Measurements from ENCODE around the gene TMEM82. TPM values are rescaled to one million over a fixed set of nuclear protein-coding genes. Genes with fewer than 3 reads are reported as not detected.

TMEM82 gene
- total and polyA plus RNA-seq, 2 experiments from 2014 or later = 0.42 TPM; not detected in 1

- H3K27me3 Mint-ChIP-seq (ENCODE audit: insufficient read depth, low read depth, poor library complexity) = peaks cover 2% of the 10 kb centered on the region
- no peak for ATAC-seq
- H3K27ac Mint-ChIP-seq = no peak overlapping the region
Measured at GRCh38 chr1:15775706-15776105, 33.4 kb downstream of the TMEM82 start.

DNA sequence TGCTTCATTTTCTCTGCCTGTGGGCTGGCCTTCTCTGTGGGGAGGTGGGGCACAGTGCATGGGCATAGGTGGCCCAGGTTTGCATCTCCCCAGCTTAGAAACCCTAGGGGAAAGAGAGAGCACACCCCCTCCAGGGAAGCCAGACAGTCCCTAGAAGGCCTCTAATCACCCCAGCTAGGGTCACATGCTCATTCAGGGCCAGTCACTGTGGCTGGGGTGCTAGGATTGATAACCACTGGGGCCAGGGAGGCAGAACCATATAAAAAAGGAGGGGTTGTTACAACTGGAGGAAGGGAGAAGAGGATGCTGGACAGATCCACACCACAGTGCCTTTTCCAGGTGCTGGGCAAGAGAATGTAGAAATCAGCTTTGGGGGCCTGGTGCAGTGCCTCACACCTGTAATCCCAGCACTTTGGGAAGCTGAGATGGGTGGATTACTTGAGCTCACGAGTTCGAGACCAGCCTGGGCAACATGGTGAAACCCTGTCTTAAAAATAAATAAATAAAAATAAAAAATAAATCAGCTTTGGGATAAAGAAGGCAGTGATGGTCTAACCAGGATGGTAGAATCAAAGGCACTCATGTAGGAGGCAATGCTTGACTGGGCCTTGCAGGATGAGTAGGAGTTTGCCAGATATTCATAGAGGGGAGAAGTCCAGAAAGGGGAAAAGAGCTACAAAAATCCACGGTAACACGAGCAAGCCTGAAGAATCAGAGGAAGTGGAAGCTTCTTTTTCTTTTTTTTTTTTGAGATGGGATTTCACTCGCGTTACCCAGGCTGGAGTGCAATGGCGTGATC lies 35.8 kb downstream of the TMEM82 start:
- H3K9me2 ChIP-seq (ENCODE audit: insufficient read depth) = no peaks in the 10 kb centered on the region
- H3K27me3 ChIP-seq (ENCODE audit: insufficient read depth) = no peaks in the 10 kb centered on the region
- H3K4me3 ChIP-seq = no peak overlapping the region
- Mint-ChIP-seq H3K4me1 (no peaks in the 10 kb centered on the region), H3K27ac (no peak overlapping the region; the same call in 1 of the 2 replicates), H3K27me3 (ENCODE audit: insufficient read depth, low read depth, poor library complexity) (peaks cover 2% of the 10 kb centered on the region), H3K4me3 (no peak overlapping the region), H3K9me3 (no peaks in the 10 kb centered on the region), H3K36me3 (ENCODE audit: low read depth) (peaks cover 94% of the 10 kb centered on the region)
- H3K4me1 ChIP-seq (ENCODE audit: insufficient read depth) = no peaks in the 10 kb centered on the region
- H3K27ac ChIP-seq (ENCODE audit: low read depth) = no peak overlapping the region
- H3F3A ChIP-seq (replicated peaks; ENCODE audit: low read depth) = 0 out of 2 replicates have a peak, but pooled peaks cover 3% of the 10 kb centered on the region
- peaks cover 53% of the 10 kb centered on the region for H3K36me3 ChIP-seq (ENCODE audit: insufficient read depth)
- H3K4me2 ChIP-seq = no peak overlapping the region
- H3K79me2 ChIP-seq (replicated peaks; ENCODE audit: insufficient read depth) = no peaks in the 10 kb centered on the region
- ATAC-seq (no peak), DNase-seq (ENCODE audit: low spot score) (no peak)
- no peaks in the 10 kb centered on the region; the same call in 1 of the 2 replicates for H4K20me1 ChIP-seq (replicated peaks; ENCODE audit: insufficient read depth)
- no peak overlapping the region for H2AFZ ChIP-seq
- TF ChIP-seq, protein P1, sequence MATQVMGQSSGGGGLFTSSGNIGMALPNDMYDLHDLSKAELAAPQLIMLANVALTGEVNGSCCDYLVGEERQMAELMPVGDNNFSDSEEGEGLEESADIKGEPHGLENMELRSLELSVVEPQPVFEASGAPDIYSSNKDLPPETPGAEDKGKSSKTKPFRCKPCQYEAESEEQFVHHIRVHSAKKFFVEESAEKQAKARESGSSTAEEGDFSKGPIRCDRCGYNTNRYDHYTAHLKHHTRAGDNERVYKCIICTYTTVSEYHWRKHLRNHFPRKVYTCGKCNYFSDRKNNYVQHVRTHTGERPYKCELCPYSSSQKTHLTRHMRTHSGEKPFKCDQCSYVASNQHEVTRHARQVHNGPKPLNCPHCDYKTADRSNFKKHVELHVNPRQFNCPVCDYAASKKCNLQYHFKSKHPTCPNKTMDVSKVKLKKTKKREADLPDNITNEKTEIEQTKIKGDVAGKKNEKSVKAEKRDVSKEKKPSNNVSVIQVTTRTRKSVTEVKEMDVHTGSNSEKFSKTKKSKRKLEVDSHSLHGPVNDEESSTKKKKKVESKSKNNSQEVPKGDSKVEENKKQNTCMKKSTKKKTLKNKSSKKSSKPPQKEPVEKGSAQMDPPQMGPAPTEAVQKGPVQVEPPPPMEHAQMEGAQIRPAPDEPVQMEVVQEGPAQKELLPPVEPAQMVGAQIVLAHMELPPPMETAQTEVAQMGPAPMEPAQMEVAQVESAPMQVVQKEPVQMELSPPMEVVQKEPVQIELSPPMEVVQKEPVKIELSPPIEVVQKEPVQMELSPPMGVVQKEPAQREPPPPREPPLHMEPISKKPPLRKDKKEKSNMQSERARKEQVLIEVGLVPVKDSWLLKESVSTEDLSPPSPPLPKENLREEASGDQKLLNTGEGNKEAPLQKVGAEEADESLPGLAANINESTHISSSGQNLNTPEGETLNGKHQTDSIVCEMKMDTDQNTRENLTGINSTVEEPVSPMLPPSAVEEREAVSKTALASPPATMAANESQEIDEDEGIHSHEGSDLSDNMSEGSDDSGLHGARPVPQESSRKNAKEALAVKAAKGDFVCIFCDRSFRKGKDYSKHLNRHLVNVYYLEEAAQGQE (IDR thresholded peaks at IDR 0.05; ENCODE audit: unreplicated experiment) = no peak

More at GRCh38 chr1:15775706-15776105, 33.4 kb downstream of the TMEM82 start:
- Mint-ChIP-seq H3K4me1 (no peaks in the 10 kb centered on the region; the same call in 2 of the 3 replicates), H3K36me3 (ENCODE audit: low read depth) (peaks cover 96% of the 10 kb centered on the region), H3K4me3 (no peak overlapping the region), H3K9me3 (no peaks in the 10 kb centered on the region)
- TF ChIP-seq ZNF331 (CRISPR knock-in tag; IDR thresholded peaks at IDR 0.05; ENCODE audit: low read depth) = no peak
- TF ChIP-seq, protein P1 (IDR thresholded peaks at IDR 0.05; ENCODE audit: unreplicated experiment) = no peak
- TF ChIP-seq EZH2 (IDR thresholded peaks at IDR 0.05; ENCODE audit: low read depth, unreplicated experiment) = no peak
- TF ChIP-seq, protein P2, sequence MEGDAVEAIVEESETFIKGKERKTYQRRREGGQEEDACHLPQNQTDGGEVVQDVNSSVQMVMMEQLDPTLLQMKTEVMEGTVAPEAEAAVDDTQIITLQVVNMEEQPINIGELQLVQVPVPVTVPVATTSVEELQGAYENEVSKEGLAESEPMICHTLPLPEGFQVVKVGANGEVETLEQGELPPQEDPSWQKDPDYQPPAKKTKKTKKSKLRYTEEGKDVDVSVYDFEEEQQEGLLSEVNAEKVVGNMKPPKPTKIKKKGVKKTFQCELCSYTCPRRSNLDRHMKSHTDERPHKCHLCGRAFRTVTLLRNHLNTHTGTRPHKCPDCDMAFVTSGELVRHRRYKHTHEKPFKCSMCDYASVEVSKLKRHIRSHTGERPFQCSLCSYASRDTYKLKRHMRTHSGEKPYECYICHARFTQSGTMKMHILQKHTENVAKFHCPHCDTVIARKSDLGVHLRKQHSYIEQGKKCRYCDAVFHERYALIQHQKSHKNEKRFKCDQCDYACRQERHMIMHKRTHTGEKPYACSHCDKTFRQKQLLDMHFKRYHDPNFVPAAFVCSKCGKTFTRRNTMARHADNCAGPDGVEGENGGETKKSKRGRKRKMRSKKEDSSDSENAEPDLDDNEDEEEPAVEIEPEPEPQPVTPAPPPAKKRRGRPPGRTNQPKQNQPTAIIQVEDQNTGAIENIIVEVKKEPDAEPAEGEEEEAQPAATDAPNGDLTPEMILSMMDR (conservative IDR thresholded peaks at IDR 0.05; ENCODE audit: low read depth in 2 of 2) = no peak
- no peak for TF ChIP-seq ZNF114 (CRISPR knock-in tag; IDR thresholded peaks at IDR 0.05)
- no peak for TF ChIP-seq EZH2phosphoT487 (IDR thresholded peaks at IDR 0.05; ENCODE audit: unreplicated experiment)
- H3K4me1 ChIP-seq (ENCODE audit: insufficient read depth) = no peaks in the 10 kb centered on the region
- no peak overlapping the region for H2AFZ ChIP-seq
- H3K36me3 ChIP-seq (ENCODE audit: insufficient read depth) = peaks cover 66% of the 10 kb centered on the region
- H3K27me3 ChIP-seq (ENCODE audit: insufficient read depth) = no peaks in the 10 kb centered on the region
- 0 out of 2 replicates have a peak, but pooled peaks cover 6% of the 10 kb centered on the region for H3F3A ChIP-seq (replicated peaks; ENCODE audit: low read depth)
- no peak overlapping the region for H3K4me3 ChIP-seq
- H3K79me2 ChIP-seq (replicated peaks; ENCODE audit: insufficient read depth) = no peaks in the 10 kb centered on the region
- H3K9me2 ChIP-seq (ENCODE audit: insufficient read depth) = no peaks in the 10 kb centered on the region
- no peaks in the 10 kb centered on the region; the same call in 1 of the 2 replicates for H4K20me1 ChIP-seq (replicated peaks; ENCODE audit: insufficient read depth)
- H3K4me2 ChIP-seq = no peak overlapping the region
- no peak for DNase-seq (ENCODE audit: low spot score)
- no peak overlapping the region for H3K27ac ChIP-seq (ENCODE audit: low read depth)

All from GM23338 (cell line).